NCI-H1694 (cell line): ENCODE measurements around the gene ABCC3.
"Not testable (repeated sequence)": the region's sequence is repeated elsewhere in the genome, so short reads cannot be mapped to it uniquely, and the experiment has no call there.

Experiments used
- DNase-seq: peaks from one replicate; lab custom pipeline; 2025; lab: John Stamatoyannopoulos, UW

Gene ABCC3

GRCh38 chr17:50707289-50708049 lies 72.8 kb downstream of the ABCC3 start, which contains the start of gene ANKRD40:
TSS of gene ANKRD40 (minus strand) at chr17:50707914. CDS start at chr17:50707654, 260 bp downstream.
- peak; percentile 95 for DNase-seq

- DNase-seq = no peak
Observed at GRCh38 chr17:50708050-50709000, 73.6 kb downstream of the ABCC3 start.

- not testable (repeated sequence) for DNase-seq
Observed at GRCh38 chr17:50709053-50709452, 74.4 kb downstream of the ABCC3 start.

- no peak for DNase-seq
Observed at GRCh38 chr17:50710025-50710424, 75.3 kb downstream of the ABCC3 start.

- DNase-seq = no peak
Observed at GRCh38 chr17:50710650-50711049, 76.0 kb downstream of the ABCC3 start.

GRCh38 chr17:50712641-50713040 lies 78.0 kb downstream of the ABCC3 start:
- no peak for DNase-seq

- DNase-seq = no peak
Observed at GRCh38 chr17:50715471-50715870, 80.8 kb downstream of the ABCC3 start.

- peak; percentile 80 for DNase-seq
Observed at GRCh38 chr17:50719144-50719923, 84.7 kb downstream of the ABCC3 start, which contains the start of gene LUC7L3. TSS of gene LUC7L3 (plus strand) at chr17:50719603. CDS start at chr17:50719733, 130 bp downstream.

GRCh38 chr17:50719924-50720794 lies 85.5 kb downstream of the ABCC3 start:
- DNase-seq = peak; percentile 41

GRCh38 chr17:50721194-50722010 lies 86.7 kb downstream of the ABCC3 start:
- DNase-seq = no peak

GRCh38 chr17:50722746-50723145 lies 88.1 kb downstream of the ABCC3 start:
- DNase-seq = no peak

GRCh38 chr17:50724622-50725021 lies 89.9 kb downstream of the ABCC3 start:
- not testable (repeated sequence) for DNase-seq

- DNase-seq = no peak
Observed at GRCh38 chr17:50725769-50726655, 91.3 kb downstream of the ABCC3 start.

- no peak for DNase-seq
Observed at GRCh38 chr17:50728112-50728429, 93.4 kb downstream of the ABCC3 start.

- DNase-seq = no peak
Observed at GRCh38 chr17:50728881-50729765, 94.4 kb downstream of the ABCC3 start.

- no peak for DNase-seq
Observed at GRCh38 chr17:50731575-50732460, 97.1 kb downstream of the ABCC3 start.

GRCh38 chr17:50735287-50735686 lies 100.6 kb downstream of the ABCC3 start:
- no peak for DNase-seq
